GM12891 (cell line): ENCODE measurements around the gene IZUMO4.
"Not testable (repeated sequence)": the region's sequence is repeated elsewhere in the genome, so short reads cannot be mapped to it uniquely, and the experiment has no call there.

Experiments
- DNase-seq: peaks from one replicate; pipeline ENCODE4 v3.0.0; 2011; ENCODE audit warnings: low spot score; ENCODE audit not compliant: insufficient read length
- FAIRE-seq: peaks from 2 replicates; lab custom pipeline; 2011; peaks lifted over from hg19 to GRCh38; lab: Jason Lieb, UNC
- PAX5 ChIP-seq: IDR thresholded peaks from 2 replicates; pipeline ENCODE4 v1.6.1; 2011; ENCODE audit warnings: low read length, moderate library complexity, mild to moderate bottlenecking; ENCODE audit not compliant: insufficient read depth, severe bottlenecking
- POLR2A ChIP-seq: IDR thresholded peaks from 2 replicates; pipeline ENCODE4 v1.6.1; 2011; ENCODE audit warnings: low read depth, low read length, control low read depth
- POLR2AphosphoS5 ChIP-seq: IDR thresholded peaks from 2 replicates; pipeline ENCODE4 v1.6.1; 2011; ENCODE audit warnings: low read depth, low read length, control low read depth
- POU2F2 ChIP-seq: IDR thresholded peaks from 2 replicates; pipeline ENCODE4 v1.6.1; 2011; ENCODE audit warnings: low read depth, mild to moderate bottlenecking, control low read depth, low read length, moderate library complexity
- SPI1 ChIP-seq: IDR thresholded peaks from 2 replicates; pipeline ENCODE4 v1.6.1; 2011; ENCODE audit warnings: low read depth, low read length, control low read depth
- TAF1 ChIP-seq: IDR thresholded peaks from 2 replicates; pipeline ENCODE4 v1.6.1; 2011; ENCODE audit warnings: low read depth, low read length, control low read depth

IZUMO4 gene

GRCh38 chr19:2122982-2123381, 26.3 kb downstream of the IZUMO4 start:
- no peak for DNase-seq
- no peak for FAIRE-seq
- no peak for TF ChIP-seq SPI1
- no peak for TF ChIP-seq POLR2A
- TF ChIP-seq POLR2AphosphoS5: no peak
- no peak for TF ChIP-seq POU2F2
- TF ChIP-seq PAX5: no peak
- TF ChIP-seq TAF1: no peak

GRCh38 chr19:2123682-2124387, 27.1 kb downstream of the IZUMO4 start:
- TF ChIP-seq POU2F2 (no peak), POLR2AphosphoS5 (no peak), TAF1 (no peak), SPI1 (no peak), POLR2A (no peak), PAX5 (no peak)
- DNase-seq: no peak

DNA sequence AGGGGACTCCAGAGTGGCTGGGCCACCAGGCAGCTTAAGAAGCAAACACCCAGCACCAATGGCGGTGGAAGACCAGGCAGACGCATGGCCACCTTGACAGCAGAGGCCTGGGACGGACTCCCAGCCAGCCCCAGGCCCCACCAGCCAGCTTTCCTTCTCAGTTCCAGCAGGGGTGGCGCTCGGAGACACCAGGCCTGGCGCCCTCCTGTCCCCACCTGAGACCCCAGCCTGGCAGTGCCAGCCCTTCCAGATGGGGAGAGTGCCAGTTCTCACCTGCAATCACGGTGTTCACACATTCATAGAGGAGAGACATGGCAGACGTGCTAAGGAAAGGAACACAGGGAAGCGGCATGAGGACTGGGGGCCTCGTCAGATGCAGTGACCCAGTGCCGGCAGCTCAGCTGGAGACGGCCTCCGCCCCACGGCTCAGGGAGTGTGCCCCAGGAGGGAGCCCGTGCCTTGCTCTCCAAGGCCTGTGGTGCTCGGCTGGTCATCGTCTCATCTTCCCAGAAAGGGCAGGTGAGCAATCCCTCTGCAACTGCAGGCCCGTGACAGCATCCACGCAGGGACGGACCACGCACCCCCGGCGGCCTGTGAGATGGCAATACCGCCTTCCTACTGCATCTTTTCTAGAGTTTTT, 30.3 kb downstream of the IZUMO4 start:
- no peak for DNase-seq
- TF ChIP-seq SPI1 (no peak), POLR2AphosphoS5 (no peak), TAF1 (no peak), PAX5 (no peak), POU2F2 (no peak)
- no peak for FAIRE-seq

More at GRCh38 chr19:2123682-2124387, 27.1 kb downstream of the IZUMO4 start:
- no peak for FAIRE-seq

GRCh38 chr19:2127758-2128157, 31.0 kb downstream of the IZUMO4 start:
- FAIRE-seq (no peak), DNase-seq (no peak)
- TF ChIP-seq PAX5 (no peak), POU2F2 (no peak), TAF1 (no peak), POLR2A (no peak)

GRCh38 chr19:2128252-2128651, 31.5 kb downstream of the IZUMO4 start:
- FAIRE-seq, DNase-seq: not testable (repeated sequence)

GRCh38 chr19:2129022-2129421, 32.3 kb downstream of the IZUMO4 start:
- no peak for TF ChIP-seq SPI1
- no peak for TF ChIP-seq POLR2AphosphoS5
- TF ChIP-seq TAF1: no peak
- TF ChIP-seq POU2F2: no peak
- TF ChIP-seq PAX5: no peak
- TF ChIP-seq POLR2A: no peak
- no peak for FAIRE-seq
- DNase-seq: no peak

GRCh38 chr19:2129486-2129885, 32.8 kb downstream of the IZUMO4 start:
- FAIRE-seq: no peak
- no peak for DNase-seq
- no peak for TF ChIP-seq POU2F2
- TF ChIP-seq POLR2AphosphoS5: no peak
- TF ChIP-seq SPI1: no peak
- no peak for TF ChIP-seq PAX5
- no peak for TF ChIP-seq TAF1
- no peak for TF ChIP-seq POLR2A

DNA sequence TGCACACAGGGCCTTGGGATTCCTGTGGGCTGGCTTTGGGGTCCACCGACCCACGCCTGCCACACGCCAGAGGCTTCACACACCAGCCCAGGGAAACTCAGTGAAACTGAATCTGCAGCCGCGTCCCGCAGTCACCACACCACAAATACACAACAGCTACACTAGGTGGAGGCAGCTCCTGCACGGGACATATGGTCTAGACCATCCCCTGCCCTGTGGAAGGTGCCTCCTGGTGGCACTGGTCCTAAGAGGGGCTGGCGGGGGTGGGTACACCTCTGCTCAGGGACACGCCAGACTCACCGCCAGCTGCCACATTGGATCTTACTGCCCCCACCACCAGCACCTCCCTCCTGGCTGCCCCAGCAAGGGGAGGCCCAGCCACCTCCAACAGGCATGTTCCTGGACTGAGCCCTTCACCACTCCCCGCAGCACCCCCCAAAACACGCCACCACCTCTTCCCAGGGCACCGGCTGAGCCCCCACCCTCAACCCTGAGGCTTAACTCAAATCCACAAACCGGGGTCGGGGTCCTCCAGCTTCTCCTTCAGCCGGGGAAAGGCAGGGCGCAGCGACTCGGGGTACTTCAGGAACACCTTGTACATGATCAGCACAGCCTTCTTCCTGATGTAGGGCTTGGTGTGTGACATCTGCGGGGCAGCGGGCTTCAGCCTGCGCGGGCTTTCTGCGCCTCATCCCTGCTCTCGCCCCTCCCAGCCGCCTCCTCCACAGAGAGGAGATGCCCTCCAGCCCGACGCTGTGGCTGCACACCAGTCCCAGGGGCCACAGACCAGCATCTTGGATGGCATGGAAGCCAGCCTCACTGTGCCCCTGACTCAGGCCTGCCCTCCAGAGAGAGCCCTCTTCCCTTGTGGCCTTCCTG, 33.4 kb downstream of the IZUMO4 start:
- DNase-seq: no peak
- no peak for FAIRE-seq
- no peak for TF ChIP-seq SPI1
- TF ChIP-seq POLR2A: 0 out of 2 replicates have a peak, but pooled peaks have one; percentile 24
- TF ChIP-seq POU2F2: no peak
- no peak for TF ChIP-seq PAX5
- TF ChIP-seq TAF1: no peak
- no peak for TF ChIP-seq POLR2AphosphoS5

- not testable (repeated sequence) for FAIRE-seq, DNase-seq
These were observed 34.6 kb downstream of the IZUMO4 start for GRCh38 chr19:2131012-2131975.
